GM19468 (cell line): ENCODE measurements around the gene ZBTB20.
A peak's percentile ranks its signal among the peaks of the same experiment; 100 is the strongest.

Experiments
- ATAC-seq: cut with Tn5 transposase; IDR thresholded peaks from one replicate; pipeline ENCODE4 v1.9.1; 2021; ENCODE audit warnings: mild to moderate bottlenecking, moderate library complexity, moderate number of reproducible peaks; ENCODE audit not compliant: unreplicated experiment; ENCODE audit errors: extremely low read depth

ZBTB20 gene

DNA sequence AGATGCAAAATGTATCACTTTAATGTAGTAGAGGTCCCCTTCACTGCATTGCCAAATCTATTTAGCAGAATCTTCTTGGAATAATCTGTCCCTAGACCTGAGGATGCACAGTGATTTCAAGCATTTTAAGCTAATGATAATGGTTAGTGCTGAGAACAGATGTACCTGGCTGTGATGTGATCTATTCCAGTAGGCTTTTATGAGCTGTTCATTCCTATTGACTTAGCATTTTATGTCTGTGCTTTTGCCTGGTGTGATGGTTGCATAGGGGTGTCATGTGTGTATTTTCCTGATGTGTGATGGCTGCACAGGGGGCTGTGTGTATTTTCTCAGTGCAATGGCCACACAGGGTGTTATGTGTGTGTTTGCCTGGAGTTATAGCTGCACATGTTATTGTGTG lies 580.3 kb downstream of the ZBTB20 start:
- no peak for ATAC-seq

DNA sequence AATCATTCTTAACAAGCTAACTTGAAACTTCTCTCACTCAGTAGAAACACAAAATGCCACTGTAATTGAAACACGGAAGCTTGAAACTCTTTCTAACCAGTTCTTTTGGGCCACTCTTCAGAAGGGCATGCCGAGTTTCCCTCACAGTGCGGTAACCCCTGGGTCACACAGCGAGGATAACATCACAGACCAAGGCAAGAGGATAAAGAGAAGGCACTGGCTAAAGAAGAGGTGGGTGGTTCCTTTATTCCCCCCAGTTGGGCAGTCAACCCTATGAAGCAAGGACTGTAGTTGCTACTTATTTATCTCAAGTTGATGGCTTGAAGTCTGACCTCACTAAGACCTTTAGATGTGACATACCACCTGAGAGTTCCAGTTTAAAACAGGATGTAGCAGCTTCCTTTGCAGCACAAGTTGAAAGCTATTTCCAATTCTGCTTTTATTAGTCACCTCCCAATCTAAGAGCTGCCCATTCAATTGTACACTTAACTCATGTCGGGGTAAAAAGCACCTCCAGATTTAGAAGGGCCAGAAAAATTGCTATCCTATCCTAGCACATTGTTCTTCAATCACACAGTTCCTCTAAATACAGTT lies 580.8 kb downstream of the ZBTB20 start:
- peak; percentile 51 for ATAC-seq

GRCh38 chr3:114565216-114565615 lies 581.9 kb downstream of the ZBTB20 start:
- no peak for ATAC-seq

- ATAC-seq = no peak
Measured at GRCh38 chr3:114563720-114564119, 583.4 kb downstream of the ZBTB20 start.

GRCh38 chr3:114562557-114562956 lies 584.5 kb downstream of the ZBTB20 start:
- no peak for ATAC-seq

GRCh38 chr3:114558271-114558670 lies 588.8 kb downstream of the ZBTB20 start:
- ATAC-seq = no peak

- no peak for ATAC-seq
Measured at GRCh38 chr3:114557791-114558190, 589.3 kb downstream of the ZBTB20 start.

DNA sequence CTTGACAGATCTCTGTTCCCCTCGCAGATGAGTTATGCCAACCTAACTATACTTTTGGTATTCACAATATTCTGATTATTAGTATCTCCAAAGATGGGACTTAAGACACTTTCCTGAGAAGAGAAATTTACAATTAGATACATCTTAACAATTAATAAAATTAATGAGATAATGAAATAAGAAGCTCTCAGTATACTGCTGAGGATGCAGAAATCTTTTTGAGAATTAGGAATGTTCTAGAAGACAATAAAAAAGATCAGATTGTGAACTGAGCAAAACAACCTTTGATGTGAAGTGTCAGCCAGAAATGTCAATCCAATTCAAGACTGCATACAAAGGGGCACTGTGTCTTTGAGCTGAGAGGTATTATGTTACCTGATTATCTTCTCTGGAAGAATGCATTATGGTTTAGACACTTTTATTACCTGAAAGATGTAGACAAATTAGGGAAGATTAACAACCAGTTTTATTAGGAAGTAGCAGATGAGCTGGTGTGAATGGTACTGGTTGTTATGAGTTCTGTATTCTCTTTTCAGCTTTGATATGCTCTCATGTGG lies 590.4 kb downstream of the ZBTB20 start:
- no peak for ATAC-seq

- ATAC-seq = no peak
Measured at GRCh38 chr3:114554731-114555130, 592.4 kb downstream of the ZBTB20 start.

- ATAC-seq = no peak
Measured at GRCh38 chr3:114553949-114554593, 593.0 kb downstream of the ZBTB20 start.

DNA sequence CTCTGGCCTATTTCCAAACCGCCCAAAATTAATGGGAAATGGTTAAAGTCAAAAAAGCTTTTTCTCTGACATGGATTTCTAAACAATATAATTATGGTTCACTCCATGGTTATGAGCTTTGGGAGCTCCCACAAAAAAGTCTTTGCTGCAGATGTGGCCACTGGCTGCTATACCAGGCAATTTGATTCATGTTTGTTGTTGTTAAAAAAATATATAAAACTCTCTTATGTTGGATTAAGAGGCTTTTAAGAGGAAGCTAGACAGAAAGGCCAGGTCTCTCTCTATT lies 594.6 kb downstream of the ZBTB20 start:
- ATAC-seq = no peak

DNA sequence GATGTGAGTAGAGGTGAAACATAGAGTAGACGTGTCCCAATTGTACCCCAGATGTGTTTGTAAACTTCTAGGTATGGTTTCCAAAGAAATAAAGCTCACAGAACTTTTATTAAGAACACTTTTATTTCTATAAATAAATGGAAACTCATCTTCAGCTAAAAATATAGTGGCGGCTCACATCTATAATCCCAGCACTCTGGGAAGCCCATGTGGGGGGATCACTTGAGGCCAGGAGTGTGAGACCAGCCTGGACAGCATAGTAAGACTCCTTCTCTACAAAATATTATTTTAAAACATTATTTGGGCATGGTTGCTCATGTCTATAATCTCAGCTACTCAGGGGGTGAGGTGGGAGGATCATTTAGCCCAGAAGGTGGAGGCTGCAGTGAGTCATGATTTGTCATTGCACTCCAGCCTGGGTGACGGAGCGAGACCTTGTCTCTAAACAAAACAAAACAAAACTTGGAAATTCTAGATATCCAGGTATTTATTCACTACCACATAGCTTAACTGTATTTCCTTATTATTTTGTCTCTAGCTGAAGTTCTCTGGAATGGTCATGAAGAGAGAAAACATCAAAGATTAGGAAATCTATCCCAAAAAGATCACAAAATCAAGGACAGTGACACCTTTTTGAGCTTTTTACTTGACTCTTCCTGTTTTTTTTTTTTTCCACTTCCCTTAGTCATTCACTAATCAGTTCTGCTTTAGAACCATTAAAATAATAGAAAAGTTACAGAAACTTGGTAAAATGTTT lies 595.1 kb downstream of the ZBTB20 start:
- ATAC-seq = no peak

- no peak for ATAC-seq
Measured at GRCh38 chr3:114550165-114550564, 596.9 kb downstream of the ZBTB20 start.

GRCh38 chr3:114545193-114545592 lies 601.9 kb downstream of the ZBTB20 start:
- no peak for ATAC-seq

GRCh38 chr3:114542359-114542758 lies 604.7 kb downstream of the ZBTB20 start:
- ATAC-seq = no peak

GRCh38 chr3:114539525-114539924 lies 607.6 kb downstream of the ZBTB20 start:
- ATAC-seq = no peak

DNA sequence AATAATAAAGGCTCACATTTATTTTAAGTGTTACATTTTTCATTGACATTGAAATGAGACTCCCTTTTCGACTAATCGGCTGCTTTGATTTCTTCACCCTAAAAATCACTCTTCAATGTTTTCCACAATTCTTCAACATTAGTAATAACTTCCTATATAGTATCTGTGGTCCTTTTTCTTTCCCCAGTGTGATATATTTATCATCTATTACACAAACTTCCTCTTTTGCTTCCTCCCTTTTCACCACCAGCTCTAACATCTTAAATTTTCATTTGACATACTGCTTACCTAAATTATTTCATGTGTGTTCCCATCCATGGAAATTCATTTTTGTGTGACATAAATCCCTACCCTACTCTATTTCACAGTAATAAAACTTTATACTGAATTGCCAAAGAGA lies 608.9 kb downstream of the ZBTB20 start:
- no peak for ATAC-seq

DNA sequence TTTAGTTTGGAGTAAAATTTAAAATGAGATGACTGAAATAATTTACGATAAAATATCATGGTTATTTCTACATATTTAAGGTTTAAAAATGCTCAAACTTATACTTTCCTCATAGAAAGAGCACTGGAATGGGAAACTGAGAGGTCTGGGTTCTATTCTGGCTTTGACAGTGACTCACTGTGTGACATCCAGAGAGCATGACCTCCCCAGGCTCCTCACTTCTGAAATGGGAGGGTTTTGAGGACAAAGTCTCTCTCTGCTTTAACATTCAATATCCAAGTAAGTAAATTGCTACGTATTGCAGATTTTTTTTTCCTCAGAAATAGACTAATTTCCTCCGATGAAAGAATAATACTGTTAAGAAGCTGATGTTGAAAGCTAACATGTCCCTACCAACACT lies 618.6 kb downstream of the ZBTB20 start:
- ATAC-seq = no peak

DNA sequence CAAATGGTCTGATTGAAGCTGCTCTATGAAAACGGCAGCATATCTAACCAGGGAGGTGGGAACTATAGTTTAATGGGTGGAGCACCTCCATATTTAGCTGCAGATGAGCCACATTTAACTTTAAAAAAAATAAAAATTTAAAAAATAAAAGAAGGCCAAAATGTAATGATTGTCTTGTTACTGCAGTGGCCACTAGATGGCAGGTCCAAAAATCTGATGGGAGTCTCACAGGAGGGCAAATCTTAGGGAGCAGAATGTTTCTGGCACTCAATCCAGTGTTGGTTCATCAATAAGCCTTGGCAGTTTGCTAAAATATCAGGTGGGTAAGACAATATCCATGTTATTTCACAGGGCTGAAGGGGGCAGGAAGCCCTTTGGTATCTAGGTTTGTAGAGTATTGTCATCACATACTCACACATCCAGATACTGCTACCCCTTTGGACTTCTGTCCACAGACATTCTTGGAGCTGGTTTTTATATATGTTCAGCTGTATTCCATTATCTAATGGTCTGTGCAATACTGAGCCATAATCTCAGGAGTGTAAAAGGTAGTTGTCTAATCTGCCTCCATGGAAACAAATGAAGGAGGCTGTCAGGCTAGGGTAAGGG lies 619.9 kb downstream of the ZBTB20 start:
- no peak for ATAC-seq

GRCh38 chr3:114525278-114525677 lies 621.8 kb downstream of the ZBTB20 start:
- ATAC-seq = no peak

DNA sequence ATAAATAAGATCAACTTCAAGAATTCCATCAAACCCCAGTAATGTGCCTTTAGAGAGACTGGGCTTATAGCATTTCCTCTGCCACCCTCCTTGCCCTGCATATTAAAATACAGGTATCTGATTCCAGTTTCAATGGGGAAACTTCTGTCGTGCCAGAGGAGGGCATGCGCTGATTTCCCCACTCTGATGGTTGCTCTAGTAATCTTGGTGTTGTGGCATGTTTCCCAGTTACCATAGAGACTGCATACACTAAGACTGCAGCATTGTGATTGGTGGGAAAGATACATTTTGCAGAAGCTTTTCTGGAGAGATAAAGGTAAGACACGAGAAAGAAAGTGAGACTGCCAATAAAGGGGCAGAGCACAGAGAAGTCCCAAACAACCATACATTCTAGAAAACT lies 627.7 kb downstream of the ZBTB20 start:
- ATAC-seq = peak; percentile 87
